ENCODE data around the gene PLEKHS1. TPM values are rescaled to one million over a fixed set of nuclear protein-coding genes. Genes with fewer than 3 reads are reported as not detected.

Gene PLEKHS1
- polyA plus RNA-seq, 1 of the 3 experiments (the other 2 are of a cell fraction): not detected

- ChIA-PET CTCF (interaction anchor here (0.6 to 4.6 kb wide), 6 partner anchors 8 to 389 kb away, joined by 3 to 33 read pairs (median 3); no protein-coding TSS in a partner anchor), POLR2A (interaction anchor here (0.5 kb wide), 1 partner anchor 223 kb away, joined by 4 read pairs; no protein-coding TSS in a partner anchor)
- no peak for DNase-seq
- Histone ChIP-seq H4K20me1 (ENCODE audit: insufficient read depth) (0 out of 2 replicates have a peak, but pooled peaks cover 4% of the 10 kb centered on the region), H3K79me2 (ENCODE audit: insufficient read depth) (no peaks in the 10 kb centered on the region; the same call in 1 of the 2 replicates), H3K36me3 (replicated peaks in 1 of 2; ENCODE audit: control insufficient read depth in 1 of 2, insufficient read depth in 2 of 2, low read length in 1 of 2) (peaks cover 0 to 5% of the 10 kb centered on the region in 2 experiments), H2AFZ (ENCODE audit: low read depth) (no peak overlapping the region), H3K9me2 (no peaks in the 10 kb centered on the region), H3K9me3 (no peaks in the 10 kb centered on the region), H3K9ac (no peak overlapping the region), H3K27me3 (ENCODE audit: insufficient read depth) (no peaks in the 10 kb centered on the region), H3K4me1 (ENCODE audit: control insufficient read depth in 1 of 2, insufficient read depth in 2 of 2, low read depth in 1 of 2, low read length in 1 of 2) (peaks cover 6 to 31% of the 10 kb centered on the region in 2 experiments; a peak in 3 of 4 replicates), H3F3A (replicated peaks; ENCODE audit: insufficient read depth) (no peaks in the 10 kb centered on the region), H3K4me2 (no peak overlapping the region), H3K4me3 (ENCODE audit: low read depth in 2 of 2, low read length in 1 of 2) (no peak overlapping the region), H3K27ac (ENCODE audit: low read depth in 2 of 2, low read length in 1 of 2) (no peak overlapping the region)
- WGBS (ENCODE audit: low lambda C conversion rate): 89% methylated on average over 8 of the region's 8 CpGs
- no peak for TF ChIP-seq POLR2AphosphoS5 (IDR thresholded peaks at IDR 0.05; ENCODE audit: low read depth, low read length)
- no peak for TF ChIP-seq TEAD4 (IDR thresholded peaks at IDR 0.05; ENCODE audit: borderline replicate concordance, insufficient read depth)
- TF ChIP-seq, protein P1, sequence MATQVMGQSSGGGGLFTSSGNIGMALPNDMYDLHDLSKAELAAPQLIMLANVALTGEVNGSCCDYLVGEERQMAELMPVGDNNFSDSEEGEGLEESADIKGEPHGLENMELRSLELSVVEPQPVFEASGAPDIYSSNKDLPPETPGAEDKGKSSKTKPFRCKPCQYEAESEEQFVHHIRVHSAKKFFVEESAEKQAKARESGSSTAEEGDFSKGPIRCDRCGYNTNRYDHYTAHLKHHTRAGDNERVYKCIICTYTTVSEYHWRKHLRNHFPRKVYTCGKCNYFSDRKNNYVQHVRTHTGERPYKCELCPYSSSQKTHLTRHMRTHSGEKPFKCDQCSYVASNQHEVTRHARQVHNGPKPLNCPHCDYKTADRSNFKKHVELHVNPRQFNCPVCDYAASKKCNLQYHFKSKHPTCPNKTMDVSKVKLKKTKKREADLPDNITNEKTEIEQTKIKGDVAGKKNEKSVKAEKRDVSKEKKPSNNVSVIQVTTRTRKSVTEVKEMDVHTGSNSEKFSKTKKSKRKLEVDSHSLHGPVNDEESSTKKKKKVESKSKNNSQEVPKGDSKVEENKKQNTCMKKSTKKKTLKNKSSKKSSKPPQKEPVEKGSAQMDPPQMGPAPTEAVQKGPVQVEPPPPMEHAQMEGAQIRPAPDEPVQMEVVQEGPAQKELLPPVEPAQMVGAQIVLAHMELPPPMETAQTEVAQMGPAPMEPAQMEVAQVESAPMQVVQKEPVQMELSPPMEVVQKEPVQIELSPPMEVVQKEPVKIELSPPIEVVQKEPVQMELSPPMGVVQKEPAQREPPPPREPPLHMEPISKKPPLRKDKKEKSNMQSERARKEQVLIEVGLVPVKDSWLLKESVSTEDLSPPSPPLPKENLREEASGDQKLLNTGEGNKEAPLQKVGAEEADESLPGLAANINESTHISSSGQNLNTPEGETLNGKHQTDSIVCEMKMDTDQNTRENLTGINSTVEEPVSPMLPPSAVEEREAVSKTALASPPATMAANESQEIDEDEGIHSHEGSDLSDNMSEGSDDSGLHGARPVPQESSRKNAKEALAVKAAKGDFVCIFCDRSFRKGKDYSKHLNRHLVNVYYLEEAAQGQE (IDR thresholded peaks at IDR 0.05; ENCODE audit: low read depth, low read length): no peak
- no peak for TF ChIP-seq RCOR1 (IDR thresholded peaks at IDR 0.05; ENCODE audit: low read length)
- no peak for TF ChIP-seq SIN3A (IDR thresholded peaks at IDR 0.05; ENCODE audit: borderline replicate concordance, low read depth, low read length)
- TF ChIP-seq, protein P2, sequence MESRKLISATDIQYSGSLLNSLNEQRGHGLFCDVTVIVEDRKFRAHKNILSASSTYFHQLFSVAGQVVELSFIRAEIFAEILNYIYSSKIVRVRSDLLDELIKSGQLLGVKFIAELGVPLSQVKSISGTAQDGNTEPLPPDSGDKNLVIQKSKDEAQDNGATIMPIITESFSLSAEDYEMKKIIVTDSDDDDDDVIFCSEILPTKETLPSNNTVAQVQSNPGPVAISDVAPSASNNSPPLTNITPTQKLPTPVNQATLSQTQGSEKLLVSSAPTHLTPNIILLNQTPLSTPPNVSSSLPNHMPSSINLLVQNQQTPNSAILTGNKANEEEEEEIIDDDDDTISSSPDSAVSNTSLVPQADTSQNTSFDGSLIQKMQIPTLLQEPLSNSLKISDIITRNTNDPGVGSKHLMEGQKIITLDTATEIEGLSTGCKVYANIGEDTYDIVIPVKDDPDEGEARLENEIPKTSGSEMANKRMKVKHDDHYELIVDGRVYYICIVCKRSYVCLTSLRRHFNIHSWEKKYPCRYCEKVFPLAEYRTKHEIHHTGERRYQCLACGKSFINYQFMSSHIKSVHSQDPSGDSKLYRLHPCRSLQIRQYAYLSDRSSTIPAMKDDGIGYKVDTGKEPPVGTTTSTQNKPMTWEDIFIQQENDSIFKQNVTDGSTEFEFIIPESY (IDR thresholded peaks at IDR 0.05; ENCODE audit: borderline replicate concordance, low read depth): no peak
- no peak for TF ChIP-seq CHD2 (IDR thresholded peaks at IDR 0.05; ENCODE audit: low read length, partially characterized antibody)
- no peak for TF ChIP-seq NFIC (IDR thresholded peaks at IDR 0.05; ENCODE audit: borderline replicate concordance)
- TF ChIP-seq, protein P3, sequence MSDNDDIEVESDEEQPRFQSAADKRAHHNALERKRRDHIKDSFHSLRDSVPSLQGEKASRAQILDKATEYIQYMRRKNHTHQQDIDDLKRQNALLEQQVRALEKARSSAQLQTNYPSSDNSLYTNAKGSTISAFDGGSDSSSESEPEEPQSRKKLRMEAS (IDR thresholded peaks at IDR 0.05; ENCODE audit: low read depth): no peak
- no peak for TF ChIP-seq MEF2A (IDR thresholded peaks at IDR 0.05; ENCODE audit: borderline replicate concordance, low read depth)
- no peak for TF ChIP-seq YY1 (IDR thresholded peaks at IDR 0.05; ENCODE audit: low read depth)
- no peak for TF ChIP-seq ELF1 (IDR thresholded peaks at IDR 0.05)
- no peak for TF ChIP-seq RAD21 (IDR thresholded peaks at IDR 0.05; ENCODE audit: low read length)
- TF ChIP-seq, protein P4, sequence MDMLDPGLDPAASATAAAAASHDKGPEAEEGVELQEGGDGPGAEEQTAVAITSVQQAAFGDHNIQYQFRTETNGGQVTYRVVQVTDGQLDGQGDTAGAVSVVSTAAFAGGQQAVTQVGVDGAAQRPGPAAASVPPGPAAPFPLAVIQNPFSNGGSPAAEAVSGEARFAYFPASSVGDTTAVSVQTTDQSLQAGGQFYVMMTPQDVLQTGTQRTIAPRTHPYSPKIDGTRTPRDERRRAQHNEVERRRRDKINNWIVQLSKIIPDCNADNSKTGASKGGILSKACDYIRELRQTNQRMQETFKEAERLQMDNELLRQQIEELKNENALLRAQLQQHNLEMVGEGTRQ (IDR thresholded peaks at IDR 0.05; ENCODE audit: borderline replicate concordance, low read depth, low read length): no peak
These were observed 38.5 kb upstream of the PLEKHS1 start for GRCh38 chr10:113712755-113713639.

All from SK-N-SH (cell line).